Astrocyte of the spinal cord (primary cell): ENCODE data around the gene KIF5B.
"Not testable (repeated sequence)": the region's sequence is repeated elsewhere in the genome, so short reads cannot be mapped to it uniquely, and the experiment has no call there.

Source experiments
- DNase-seq: peaks from one replicate; pipeline ENCODE4 v3.0.0; 2011; ENCODE audit warnings: low read depth, low spot score
- H3K4me3 ChIP-seq: 2 replicates; pipeline ENCODE4 v1.5.1; 2011; ENCODE audit warnings: low read depth, mild to moderate bottlenecking, low read length, moderate library complexity
- in situ Hi-C: cut with HindIII; loops from 2 replicates; pipeline ENCODE4 v1.10.0; 2017; ENCODE audit warnings: low sequenced_read_pairs
- TF ChIP-seq, protein P1 (sequence below): IDR thresholded peaks from 2 replicates; pipeline ENCODE4 v1.5.1; 2012; ENCODE audit warnings: low read depth, mild to moderate bottlenecking, low read length, inconsistent platforms

KIF5B gene

DNA sequence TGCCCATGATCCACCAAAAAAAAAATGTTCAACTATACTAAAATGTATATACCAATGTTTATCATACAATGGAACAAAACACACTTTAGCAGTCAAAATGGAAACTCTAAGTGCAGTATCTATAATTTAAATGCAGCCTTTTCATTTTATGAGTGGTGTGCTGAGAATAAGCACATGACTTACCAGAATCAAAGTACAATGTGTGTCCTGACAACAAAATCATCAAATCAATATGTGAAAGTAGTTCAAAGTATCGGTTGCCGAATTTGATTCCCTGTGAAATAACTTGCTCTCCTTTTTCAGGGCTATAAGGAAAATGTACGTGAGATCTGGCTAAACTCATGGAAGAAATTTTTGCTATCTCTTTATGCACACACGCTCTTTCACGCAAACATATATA is 16.9 kb upstream of the KIF5B start:
- in situ Hi-C loops: no loop called here
- H3K4me3 ChIP-seq: no peak overlapping the region
- TF ChIP-seq, protein P1, sequence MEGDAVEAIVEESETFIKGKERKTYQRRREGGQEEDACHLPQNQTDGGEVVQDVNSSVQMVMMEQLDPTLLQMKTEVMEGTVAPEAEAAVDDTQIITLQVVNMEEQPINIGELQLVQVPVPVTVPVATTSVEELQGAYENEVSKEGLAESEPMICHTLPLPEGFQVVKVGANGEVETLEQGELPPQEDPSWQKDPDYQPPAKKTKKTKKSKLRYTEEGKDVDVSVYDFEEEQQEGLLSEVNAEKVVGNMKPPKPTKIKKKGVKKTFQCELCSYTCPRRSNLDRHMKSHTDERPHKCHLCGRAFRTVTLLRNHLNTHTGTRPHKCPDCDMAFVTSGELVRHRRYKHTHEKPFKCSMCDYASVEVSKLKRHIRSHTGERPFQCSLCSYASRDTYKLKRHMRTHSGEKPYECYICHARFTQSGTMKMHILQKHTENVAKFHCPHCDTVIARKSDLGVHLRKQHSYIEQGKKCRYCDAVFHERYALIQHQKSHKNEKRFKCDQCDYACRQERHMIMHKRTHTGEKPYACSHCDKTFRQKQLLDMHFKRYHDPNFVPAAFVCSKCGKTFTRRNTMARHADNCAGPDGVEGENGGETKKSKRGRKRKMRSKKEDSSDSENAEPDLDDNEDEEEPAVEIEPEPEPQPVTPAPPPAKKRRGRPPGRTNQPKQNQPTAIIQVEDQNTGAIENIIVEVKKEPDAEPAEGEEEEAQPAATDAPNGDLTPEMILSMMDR: no peak
- no peak for DNase-seq

DNA sequence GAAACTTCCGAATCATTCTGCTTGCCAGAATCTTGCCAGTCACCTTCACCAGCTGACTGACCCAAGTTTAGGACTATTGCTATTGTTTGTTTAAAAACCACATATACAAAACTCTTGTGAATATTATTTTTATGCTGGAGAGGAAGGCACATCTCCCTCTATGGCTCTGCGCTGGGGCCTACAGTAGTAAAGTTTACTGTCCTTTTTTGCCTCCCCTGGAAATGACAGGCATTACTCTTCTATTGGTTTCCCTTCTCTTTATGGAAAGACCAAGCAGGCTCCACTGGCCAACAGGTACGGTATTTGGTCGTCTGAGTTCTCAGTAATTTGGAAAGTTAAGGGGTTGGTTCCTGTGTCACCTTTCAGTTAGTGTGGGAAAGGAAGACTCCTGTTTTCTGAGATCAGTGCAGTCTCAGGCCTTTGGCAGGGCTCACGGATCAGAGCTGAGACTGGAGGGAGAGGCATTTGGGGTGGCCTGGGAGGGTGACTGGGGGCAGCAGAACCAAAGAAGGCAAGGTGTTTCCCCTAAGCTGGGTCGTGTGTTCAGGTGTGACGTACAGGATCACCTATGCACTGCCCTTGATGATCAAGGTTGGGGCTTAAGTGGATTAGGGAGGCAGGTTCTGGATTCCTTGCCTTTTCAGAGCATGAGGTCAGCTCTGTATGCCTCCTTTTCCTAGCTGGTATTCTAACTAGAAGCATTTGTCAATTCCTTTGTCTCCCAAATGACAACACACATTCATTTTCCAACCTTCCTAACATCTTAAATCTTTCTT is 16.0 kb upstream of the KIF5B start:
- H3K4me3 ChIP-seq: no peak overlapping the region
- TF ChIP-seq, protein P1: no peak
- in situ Hi-C loops: no loop called here
- DNase-seq: no peak

DNA sequence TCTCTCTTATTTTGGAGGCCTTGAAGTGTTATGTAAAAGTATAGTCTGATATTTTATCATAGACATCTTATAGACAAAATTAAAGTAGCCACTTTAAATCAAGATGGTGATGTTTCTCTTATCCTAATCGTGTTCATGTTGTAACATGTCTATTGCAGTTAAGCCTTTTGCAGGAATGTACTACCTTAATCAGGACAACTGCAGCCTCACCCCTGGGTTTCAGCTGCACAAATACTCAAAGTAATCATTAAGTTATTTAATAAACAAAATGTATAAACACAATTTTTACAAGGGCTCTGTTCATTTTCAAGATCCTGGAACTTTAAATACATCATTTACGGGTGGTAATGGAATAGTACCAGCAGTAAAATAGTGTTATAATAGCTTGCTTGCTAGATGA is 14.4 kb upstream of the KIF5B start:
- TF ChIP-seq, protein P1: no peak
- DNase-seq: no peak
- in situ Hi-C loops: no loop called here
- H3K4me3 ChIP-seq: no peak overlapping the region

DNA sequence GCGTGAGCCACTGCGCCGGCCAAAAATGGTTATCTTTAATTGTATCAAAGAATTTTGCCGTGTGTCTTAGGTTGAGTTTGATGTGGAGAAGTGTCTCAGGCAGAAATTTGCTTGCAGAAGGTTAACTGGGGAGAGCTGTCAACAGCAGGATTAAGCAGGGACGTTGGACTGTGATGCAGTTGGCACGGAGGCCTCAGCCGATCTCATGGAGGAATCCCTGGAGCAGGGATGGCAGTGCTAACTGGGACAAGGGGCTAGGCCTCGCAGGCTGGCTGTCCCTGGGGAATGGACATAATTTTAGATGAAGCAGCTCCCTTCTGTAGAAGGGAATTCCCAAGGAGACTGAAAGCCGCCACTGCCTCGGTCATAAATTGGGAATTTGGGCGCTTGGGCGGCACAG is 12.3 kb upstream of the KIF5B start:
- in situ Hi-C loops: no loop called here
- no peak for DNase-seq
- TF ChIP-seq, protein P1: no peak
- no peak overlapping the region for H3K4me3 ChIP-seq

DNA sequence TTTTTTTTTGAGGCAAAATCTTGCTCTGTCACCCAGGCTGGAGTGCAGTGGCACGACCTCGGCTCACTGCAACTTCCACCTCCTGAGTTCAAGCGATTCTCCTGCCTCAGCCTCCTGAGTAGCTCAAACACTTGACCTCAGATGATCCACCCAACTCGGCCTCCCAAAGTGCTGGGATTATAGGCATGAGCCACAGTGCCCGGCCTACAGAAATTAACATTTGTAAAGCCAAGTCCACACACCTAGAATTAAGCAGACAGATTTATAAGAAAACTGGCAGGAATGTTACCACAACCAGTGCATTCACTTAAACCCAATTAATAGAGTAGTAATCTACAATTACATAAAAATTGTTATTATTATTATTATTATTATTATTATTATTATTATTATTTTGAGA is 11.7 kb upstream of the KIF5B start:
- DNase-seq, in situ Hi-C loops, H3K4me3 ChIP-seq: not testable (repeated sequence)

DNA sequence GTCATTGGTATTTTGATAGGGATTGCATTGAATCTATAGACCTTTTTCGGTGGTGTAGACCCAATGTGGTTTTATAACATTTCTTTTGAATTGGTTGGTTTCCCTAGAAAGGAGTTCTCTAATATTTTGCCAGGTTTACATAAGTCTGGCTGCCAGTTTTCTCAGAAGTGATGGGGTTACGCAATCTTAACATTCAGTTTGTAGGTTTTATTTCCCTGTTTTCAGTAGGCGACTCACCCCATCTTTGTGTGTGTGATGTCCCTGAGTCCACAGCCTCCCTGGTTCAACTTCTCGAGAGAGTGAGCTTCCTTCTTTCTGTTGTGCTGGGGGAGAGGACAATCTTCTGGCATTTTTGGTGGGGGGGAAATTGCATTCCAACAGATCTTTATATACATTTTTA is 9.6 kb upstream of the KIF5B start:
- in situ Hi-C loops: no loop called here
- H3K4me3 ChIP-seq: no peak overlapping the region
- peak; percentile 60 for DNase-seq
- TF ChIP-seq, protein P1: no peak

DNA sequence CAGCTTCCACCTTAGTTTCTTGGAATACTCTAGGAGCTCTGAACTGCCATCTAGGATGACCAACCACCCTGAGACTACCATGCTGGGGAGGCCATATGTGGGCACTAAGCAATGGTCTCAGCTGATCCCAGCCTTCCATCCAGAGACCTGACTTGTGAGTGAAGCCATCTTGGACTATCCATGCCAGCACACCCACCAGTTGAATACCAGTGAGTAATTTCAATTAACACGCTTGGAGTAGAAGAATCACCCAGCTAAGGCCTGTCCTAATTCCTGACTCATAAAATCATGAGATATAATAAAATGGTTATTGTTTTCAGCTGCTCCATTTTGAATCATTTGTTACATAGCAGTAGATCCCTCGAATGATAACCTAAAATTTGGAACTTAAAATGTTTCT is 5.2 kb upstream of the KIF5B start:
- TF ChIP-seq, protein P1: no peak
- in situ Hi-C loops: no loop called here
- DNase-seq: no peak
- H3K4me3 ChIP-seq: no peak overlapping the region
